ENCODE data around the gene VARS2. TPM values are rescaled to one million over a fixed set of nuclear protein-coding genes. Genes with fewer than 3 reads are reported as not detected.

VARS2 gene
- total and polyA plus RNA-seq, 11 donors, result 10.7 to 28.5 (median 18.8) TPM

DNA sequence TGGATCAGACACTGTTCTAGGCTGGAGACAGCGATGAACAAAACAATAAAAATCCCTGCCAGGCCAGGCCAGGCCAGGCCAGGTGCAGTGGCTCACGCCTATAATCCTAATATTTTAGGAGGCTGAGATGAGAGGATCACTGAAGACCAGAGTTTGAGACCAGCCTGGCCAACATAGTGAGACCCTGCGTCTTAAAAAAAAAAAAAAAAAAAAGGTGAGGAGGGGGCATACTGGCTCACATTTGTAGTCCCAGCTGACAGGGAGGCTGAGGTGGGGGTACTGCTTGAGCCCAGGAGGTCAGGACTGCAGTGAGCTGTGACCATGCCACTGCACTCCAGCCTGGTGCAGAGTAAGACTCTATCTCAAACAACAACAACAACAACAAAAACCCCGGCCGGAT is 31.2 kb downstream of the VARS2 start:
- no peak overlapping the region for H3K27ac ChIP-seq
- peaks cover 0 to 10% (median 4%) of the 10 kb centered on the region in 12 donors for H3K4me1 ChIP-seq
- H3K36me3 ChIP-seq, result no peaks in the 10 kb centered on the region
- H3K4me3 ChIP-seq, result no peak overlapping the region
- TF ChIP-seq, protein P1, sequence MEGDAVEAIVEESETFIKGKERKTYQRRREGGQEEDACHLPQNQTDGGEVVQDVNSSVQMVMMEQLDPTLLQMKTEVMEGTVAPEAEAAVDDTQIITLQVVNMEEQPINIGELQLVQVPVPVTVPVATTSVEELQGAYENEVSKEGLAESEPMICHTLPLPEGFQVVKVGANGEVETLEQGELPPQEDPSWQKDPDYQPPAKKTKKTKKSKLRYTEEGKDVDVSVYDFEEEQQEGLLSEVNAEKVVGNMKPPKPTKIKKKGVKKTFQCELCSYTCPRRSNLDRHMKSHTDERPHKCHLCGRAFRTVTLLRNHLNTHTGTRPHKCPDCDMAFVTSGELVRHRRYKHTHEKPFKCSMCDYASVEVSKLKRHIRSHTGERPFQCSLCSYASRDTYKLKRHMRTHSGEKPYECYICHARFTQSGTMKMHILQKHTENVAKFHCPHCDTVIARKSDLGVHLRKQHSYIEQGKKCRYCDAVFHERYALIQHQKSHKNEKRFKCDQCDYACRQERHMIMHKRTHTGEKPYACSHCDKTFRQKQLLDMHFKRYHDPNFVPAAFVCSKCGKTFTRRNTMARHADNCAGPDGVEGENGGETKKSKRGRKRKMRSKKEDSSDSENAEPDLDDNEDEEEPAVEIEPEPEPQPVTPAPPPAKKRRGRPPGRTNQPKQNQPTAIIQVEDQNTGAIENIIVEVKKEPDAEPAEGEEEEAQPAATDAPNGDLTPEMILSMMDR (IDR thresholded peaks at IDR 0.05), result no peak
- TF ChIP-seq POLR2A (IDR thresholded peaks at IDR 0.05), result no peak
- ATAC-seq (no peak), DNase-seq (no peak)
- H3K9me3 ChIP-seq, result no peaks in the 10 kb centered on the region
- intact Hi-C loops (cut with DNase I), result loop anchor here in 1 of 10 donors (10.0 kb wide), 1 partner anchor 60 kb away; no protein-coding TSS in a partner anchor
- peaks cover 0 to 7% (median 0%) of the 10 kb centered on the region in 9 donors for H3K27me3 ChIP-seq
- 85 to 92% (median 88%) methylated on average over 5 of the region's 5 CpGs for WGBS, 4 donors

DNA sequence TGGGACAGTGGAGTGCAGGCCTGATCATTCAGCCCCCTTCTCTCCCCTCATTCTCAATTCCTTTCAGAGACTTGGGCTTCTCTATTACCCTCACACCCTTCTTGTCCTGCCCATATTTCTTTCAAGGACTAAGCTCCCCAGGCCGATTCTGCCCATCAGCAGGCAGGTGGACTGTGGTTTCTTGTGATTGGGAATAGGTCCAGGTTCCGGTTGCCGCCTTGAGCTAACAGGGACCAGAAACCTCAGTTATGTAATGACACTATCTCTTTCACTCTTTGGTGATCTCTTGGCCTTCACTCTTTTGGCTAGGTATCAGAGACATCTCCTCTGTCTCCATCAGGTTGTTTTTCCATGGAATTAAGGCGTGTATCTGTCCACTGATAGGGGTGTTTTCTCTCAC is 33.2 kb downstream of the VARS2 start:
- no peaks in the 10 kb centered on the region for H3K9me3 ChIP-seq
- H3K27ac ChIP-seq, result no peak overlapping the region
- ATAC-seq, result no peak
- DNase-seq, result no peak
- TF ChIP-seq POLR2A (IDR thresholded peaks at IDR 0.05), result no peak
- TF ChIP-seq, protein P1 (IDR thresholded peaks at IDR 0.05), result no peak
- H3K36me3 ChIP-seq, result no peaks in the 10 kb centered on the region
- H3K4me3 ChIP-seq, result no peak overlapping the region
- 82 to 88% (median 84%) methylated on average over 4 of the region's 4 CpGs for WGBS, 4 donors
- peaks cover 0 to 8% (median 4%) of the 10 kb centered on the region in 12 donors for H3K4me1 ChIP-seq
- intact Hi-C loops (cut with DNase I), result loop anchor here in 1 of 10 donors (10.0 kb wide), 1 partner anchor 58 kb away; no protein-coding TSS in a partner anchor
- H3K27me3 ChIP-seq, result peaks cover 0 to 13% (median 0%) of the 10 kb centered on the region in 9 donors

DNA sequence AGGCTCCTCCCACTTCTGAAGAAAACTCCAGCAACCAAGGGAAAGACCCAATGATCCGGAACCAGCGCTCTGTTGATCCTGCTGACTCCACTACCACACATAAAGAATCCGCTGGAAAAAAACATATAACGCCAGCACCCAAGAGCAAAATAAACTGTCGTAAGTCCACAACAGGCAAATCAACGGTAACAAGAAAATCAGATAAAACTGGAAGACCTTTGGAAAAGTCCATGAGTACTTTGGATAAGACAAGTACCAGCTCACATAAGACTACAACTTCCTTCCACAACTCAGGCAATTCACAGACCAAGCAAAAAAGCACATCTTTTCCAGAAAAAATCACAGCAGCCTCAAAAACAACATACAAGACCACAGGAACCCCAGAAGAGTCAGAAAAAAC is 34.8 kb downstream of the VARS2 start:
- Histone ChIP-seq H3K27ac (no peak overlapping the region), H3K4me1 (no peaks in the 10 kb centered on the region), H3K36me3 (no peaks in the 10 kb centered on the region), H3K27me3 (peaks cover 0 to 8% (median 0%) of the 10 kb centered on the region in 9 donors), H3K4me3 (no peak overlapping the region), H3K9me3 (no peaks in the 10 kb centered on the region)
- ATAC-seq (no peak), DNase-seq (no peak)
- 93 to 96% (median 94%) methylated on average over 6 of the region's 6 CpGs for WGBS, 4 donors
- TF ChIP-seq, protein P1 (IDR thresholded peaks at IDR 0.05), result no peak
- TF ChIP-seq POLR2A (IDR thresholded peaks at IDR 0.05), result no peak
- intact Hi-C loops (cut with DNase I), result loop anchor here in 1 of 10 donors (10.0 kb wide), 1 partner anchor 56 kb away; no protein-coding TSS in a partner anchor

DNA sequence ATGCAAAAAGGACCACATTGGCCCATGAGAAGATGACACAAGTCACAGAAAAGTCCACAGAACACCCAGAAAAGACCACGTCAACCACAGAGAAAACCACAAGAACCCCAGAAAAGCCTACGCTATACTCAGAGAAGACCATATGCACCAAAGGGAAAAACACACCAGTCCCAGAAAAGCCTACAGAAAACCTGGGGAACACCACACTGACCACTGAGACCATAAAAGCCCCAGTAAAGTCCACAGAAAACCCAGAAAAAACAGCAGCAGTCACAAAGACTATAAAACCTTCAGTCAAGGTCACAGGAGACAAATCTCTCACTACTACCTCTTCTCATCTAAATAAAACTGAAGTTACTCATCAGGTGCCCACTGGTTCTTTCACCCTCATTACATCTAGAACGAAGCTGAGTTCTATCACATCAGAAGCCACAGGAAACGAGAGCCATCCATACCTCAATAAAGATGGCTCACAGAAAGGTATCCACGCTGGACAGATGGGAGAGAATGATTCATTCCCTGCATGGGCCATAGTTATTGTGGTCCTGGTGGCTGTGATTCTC is 38.0 kb downstream of the VARS2 start:
- H3K36me3 ChIP-seq, result no peaks in the 10 kb centered on the region
- no peak overlapping the region for H3K27ac ChIP-seq
- ATAC-seq (no peak), DNase-seq (no peak)
- no peaks in the 10 kb centered on the region for H3K9me3 ChIP-seq
- H3K4me3 ChIP-seq, result no peak overlapping the region
- WGBS, 4 donors, result 79 to 92% (median 86%) methylated on average over 5 of the region's 5 CpGs
- TF ChIP-seq, protein P1 (IDR thresholded peaks at IDR 0.05), result no peak
- no peak for TF ChIP-seq POLR2A (IDR thresholded peaks at IDR 0.05)
- H3K4me1 ChIP-seq, result peaks cover 0 to 15% (median 0%) of the 10 kb centered on the region in 12 donors
- intact Hi-C loops (cut with DNase I), result no loop called here
- peaks cover 0 to 31% (median 0%) of the 10 kb centered on the region in 9 donors for H3K27me3 ChIP-seq
